Trophoblast cell (in vitro differentiated cells and primary cell): ENCODE results near the gene C6orf136.

Experiments used
- DNase-seq, 2 donors: peaks; one replicate each; pipeline ENCODE4 v3.0.0-alpha.2; 2016
- H2AFZ ChIP-seq: 2 replicates; pipeline ENCODE4 v1.6.1; 2013; ENCODE audit warnings: low read length, moderate library complexity, mild to moderate bottlenecking; ENCODE audit not compliant: insufficient read depth, poor library complexity
- H2AK5ac ChIP-seq: 2 replicates; pipeline ENCODE4 v1.6.1; 2013; ENCODE audit warnings: mild to moderate bottlenecking, low read length
- H2BK120ac ChIP-seq: 2 replicates; pipeline ENCODE4 v1.6.1; 2013; ENCODE audit warnings: low read length, mild to moderate bottlenecking, moderate library complexity; ENCODE audit not compliant: insufficient read depth, poor library complexity
- H2BK12ac ChIP-seq: 2 replicates; pipeline ENCODE4 v1.6.1; 2013; ENCODE audit warnings: mild to moderate bottlenecking, low read length, moderate library complexity
- H2BK5ac ChIP-seq: 2 replicates; pipeline ENCODE4 v1.6.1; 2013; ENCODE audit warnings: low read length, low read depth, moderate library complexity, mild to moderate bottlenecking; ENCODE audit not compliant: poor library complexity
- H3K14ac ChIP-seq: 2 replicates; pipeline ENCODE4 v1.6.1; 2013; ENCODE audit warnings: mild to moderate bottlenecking, low read length
- H3K18ac ChIP-seq: 2 replicates; pipeline ENCODE4 v1.6.1; 2013; ENCODE audit warnings: mild to moderate bottlenecking, low read length
- H3K23ac ChIP-seq: 2 replicates; pipeline ENCODE4 v1.6.1; 2013; ENCODE audit warnings: low read length
- H3K27ac ChIP-seq: 2 replicates; pipeline ENCODE4 v1.5.1; 2013; ENCODE audit warnings: low read depth, mild to moderate bottlenecking, inconsistent platforms, low read length, moderate library complexity
- H3K27me3 ChIP-seq: 2 replicates; pipeline ENCODE4 v1.6.1; 2013; ENCODE audit warnings: inconsistent platforms, mild to moderate bottlenecking, low read length, moderate library complexity; ENCODE audit not compliant: insufficient read depth
- H3K36me3 ChIP-seq, 2 experiments: 1 replicate in 1 of 2; 2 replicates in 1 of 2; pipeline ENCODE4 v1.6.1; 2013; ENCODE audit warnings: low read length in 2 of 2, mild to moderate bottlenecking in 2 of 2, moderate library complexity in 1 of 2; ENCODE audit not compliant: insufficient read depth in 2 of 2, control insufficient read depth in 1 of 2
- H3K4ac ChIP-seq: 2 replicates; pipeline ENCODE4 v1.6.1; 2013; ENCODE audit warnings: low read depth, mild to moderate bottlenecking, low read length, moderate library complexity
- H3K4me1 ChIP-seq, 2 experiments: 1 replicate in 1 of 2; 2 replicates in 1 of 2; pipeline ENCODE4 v1.6.1; 2013; ENCODE audit warnings: low read length in 2 of 2, mild to moderate bottlenecking in 2 of 2, moderate library complexity in 1 of 2; ENCODE audit not compliant: insufficient read depth in 2 of 2, control insufficient read depth in 1 of 2
- H3K4me2 ChIP-seq: 2 replicates; pipeline ENCODE4 v1.6.1; 2013; ENCODE audit warnings: inconsistent platforms, mild to moderate bottlenecking, low read length, moderate library complexity
- H3K4me3 ChIP-seq: 2 replicates; pipeline ENCODE4 v1.5.1; 2013; ENCODE audit warnings: mild to moderate bottlenecking, low read depth, low read length, inconsistent platforms
- H3K79me1 ChIP-seq: one replicate; pipeline ENCODE4 v1.6.1; 2013; ENCODE audit warnings: low read length
- H3K79me2 ChIP-seq: 2 replicates; pipeline ENCODE4 v1.6.1; 2013; ENCODE audit warnings: low read length, mild to moderate bottlenecking; ENCODE audit not compliant: control insufficient read depth, insufficient read depth, poor library complexity
- H3K9ac ChIP-seq: 2 replicates; pipeline ENCODE4 v1.6.1; 2013; ENCODE audit warnings: mild to moderate bottlenecking, low read length
- H3K9me3 ChIP-seq: 2 replicates; pipeline ENCODE4 v1.6.1; 2013; ENCODE audit warnings: low read depth, mild to moderate bottlenecking, control low read depth, inconsistent platforms, low read length; ENCODE audit not compliant: insufficient read depth
- H4K12ac ChIP-seq: 2 replicates; pipeline ENCODE4 v1.6.1; 2013; ENCODE audit warnings: low read depth, mild to moderate bottlenecking, low read length, moderate library complexity
- H4K8ac ChIP-seq: 2 replicates; pipeline ENCODE4 v1.6.1; 2013; ENCODE audit warnings: low read depth, mild to moderate bottlenecking, low read length, moderate library complexity
- H4K91ac ChIP-seq: one replicate; pipeline ENCODE4 v1.6.1; 2013; ENCODE audit warnings: low read depth, mild to moderate bottlenecking, low read length, moderate library complexity
- whole genome bisulfite sequencing: extraction: QIAGEN DNeasy Blood & Tissue Kit; methylation state at CpG from one replicate; pipeline ENCODE4 v1.1.7; 2013; ENCODE audit warnings: missing lambda C conversion rate; ENCODE audit not compliant: insufficient read length, insufficient coverage; ENCODE audit errors: extremely low coverage; 5-methylcytosine and 5-hydroxymethylcytosine counted together

The C6orf136 gene

GRCh38 chr6:30670760-30671527, 24.0 kb downstream of the C6orf136 start:
- no peaks in the 10 kb centered on the region for H3K27me3 ChIP-seq
- H3K27ac ChIP-seq: no peak overlapping the region
- peaks cover 7% of the 10 kb centered on the region for H3K79me2 ChIP-seq
- H3K79me1 ChIP-seq: peaks cover 5% of the 10 kb centered on the region
- no peak overlapping the region for H3K23ac ChIP-seq
- H3K4ac ChIP-seq: no peak overlapping the region
- H4K91ac ChIP-seq: no peak overlapping the region
- H2BK5ac ChIP-seq: no peak overlapping the region
- H3K14ac ChIP-seq: no peak overlapping the region
- no peak overlapping the region for H2AK5ac ChIP-seq
- no peak overlapping the region for H2BK12ac ChIP-seq
- no peak overlapping the region for H3K4me2 ChIP-seq
- no peak overlapping the region for H3K9ac ChIP-seq
- H3K4me3 ChIP-seq: no peak overlapping the region
- peaks cover 2% of the 10 kb centered on the region for H3K9me3 ChIP-seq
- H3K4me1 ChIP-seq: no peaks in the 10 kb centered on the region
- H2BK120ac ChIP-seq: no peak overlapping the region
- WGBS: no CpG with 5 or more reads among the region's 27 CpGs
- peaks cover 13 to 21% of the 10 kb centered on the region in 2 experiments for H3K36me3 ChIP-seq
- no peak overlapping the region for H3K18ac ChIP-seq
- H4K8ac ChIP-seq: no peak overlapping the region
- no peak for DNase-seq
- no peak overlapping the region for H4K12ac ChIP-seq
- H2AFZ ChIP-seq: no peak overlapping the region

GRCh38 chr6:30672445-30673253, 25.7 kb downstream of the C6orf136 start, which contains the start of gene DHX16:
TSS of gene DHX16 (minus strand) at chr6:30673006. CDS start at chr6:30672841, 165 bp downstream.
- no peak within 1 kb of the TSS for H3K23ac ChIP-seq
- peak within 1 kb of the TSS; percentile 75 for H2AK5ac ChIP-seq
- H3K9me3 ChIP-seq: peaks cover 2% of the 10 kb centered on the region
- H3K79me2 ChIP-seq: peaks cover 7% of the 10 kb centered on the region
- H3K9ac ChIP-seq: peak within 1 kb of the TSS; percentile 100
- peak within 1 kb of the TSS; percentile 28 for H4K91ac ChIP-seq
- peak within 1 kb of the TSS; percentile 23 for H3K14ac ChIP-seq
- H2BK12ac ChIP-seq: peak within 1 kb of the TSS; percentile 16
- peaks cover 5% of the 10 kb centered on the region for H3K79me1 ChIP-seq
- WGBS: no CpG with 5 or more reads among the region's 57 CpGs
- peak within 1 kb of the TSS; percentile 4 for H2BK120ac ChIP-seq
- peak within 1 kb of the TSS; percentile 14 for H3K4ac ChIP-seq
- peaks cover 24 to 36% of the 10 kb centered on the region in 2 experiments for H3K36me3 ChIP-seq
- no peak within 1 kb of the TSS for H2BK5ac ChIP-seq
- peak within 1 kb of the TSS; percentile 41 for H2AFZ ChIP-seq
- peak within 1 kb of the TSS; percentile 31 for H3K27ac ChIP-seq
- peak within 1 kb of the TSS; percentile 24 for H3K18ac ChIP-seq
- H3K4me2 ChIP-seq: peak within 1 kb of the TSS; percentile 96
- no peaks in the 10 kb centered on the region for H3K27me3 ChIP-seq
- peak within 1 kb of the TSS; percentile 100 for H3K4me3 ChIP-seq
- DNase-seq: peak; percentile 95 to 100
- H4K8ac ChIP-seq: peak within 1 kb of the TSS; percentile 64
- peak within 1 kb of the TSS; percentile 36 for H4K12ac ChIP-seq
- no peaks in the 10 kb centered on the region for H3K4me1 ChIP-seq

GRCh38 chr6:30676660-30677285, 29.8 kb downstream of the C6orf136 start:
- Histone ChIP-seq H3K9me3 (peaks cover 2% of the 10 kb centered on the region), H2BK12ac (no peak overlapping the region), H3K4ac (no peak overlapping the region), H3K79me1 (peaks cover 5% of the 10 kb centered on the region), H3K18ac (no peak overlapping the region), H2BK5ac (no peak overlapping the region), H3K27ac (no peak overlapping the region), H2AFZ (no peak overlapping the region), H3K4me2 (no peak overlapping the region), H2AK5ac (no peak overlapping the region), H4K91ac (no peak overlapping the region), H2BK120ac (no peak overlapping the region), H3K14ac (no peak overlapping the region), H4K12ac (no peak overlapping the region), H3K4me1 (peaks cover 2 to 4% of the 10 kb centered on the region in 2 experiments), H3K9ac (no peak overlapping the region), H3K27me3 (no peaks in the 10 kb centered on the region), H3K4me3 (no peak overlapping the region), H3K23ac (no peak overlapping the region), H3K79me2 (peaks cover 9% of the 10 kb centered on the region), H3K36me3 (peaks cover 24 to 39% of the 10 kb centered on the region in 2 experiments), H4K8ac (no peak overlapping the region)
- DNase-seq: no peak
- no CpG with 5 or more reads among the region's 10 CpGs for WGBS

GRCh38 chr6:30678964-30679726, 32.2 kb downstream of the C6orf136 start:
- no peak overlapping the region for H2AFZ ChIP-seq
- H3K36me3 ChIP-seq: peaks cover 27 to 44% of the 10 kb centered on the region in 2 experiments
- no peak overlapping the region for H3K4me2 ChIP-seq
- H2BK120ac ChIP-seq: no peak overlapping the region
- H4K12ac ChIP-seq: no peak overlapping the region
- H3K9ac ChIP-seq: no peak overlapping the region
- no peaks in the 10 kb centered on the region for H3K9me3 ChIP-seq
- no peak overlapping the region for H3K14ac ChIP-seq
- H3K18ac ChIP-seq: no peak overlapping the region
- no peak overlapping the region for H4K8ac ChIP-seq
- no peak overlapping the region for H4K91ac ChIP-seq
- no peak overlapping the region for H2BK5ac ChIP-seq
- no peak overlapping the region for H2AK5ac ChIP-seq
- WGBS: no CpG with 5 or more reads among the region's 31 CpGs
- no peaks in the 10 kb centered on the region for H3K27me3 ChIP-seq
- no peak overlapping the region for H3K27ac ChIP-seq
- peak; percentile 76 to 85 for DNase-seq
- peaks cover 14% of the 10 kb centered on the region for H3K79me2 ChIP-seq
- peaks cover 8% of the 10 kb centered on the region for H3K79me1 ChIP-seq
- H3K4me1 ChIP-seq: peaks cover 13 to 17% of the 10 kb centered on the region in 2 experiments
- H3K23ac ChIP-seq: no peak overlapping the region
- H3K4me3 ChIP-seq: no peak overlapping the region
- H3K4ac ChIP-seq: no peak overlapping the region
- H2BK12ac ChIP-seq: no peak overlapping the region
